MCF 10A (cell line): ENCODE results near the gene SHANK3. TPM values are rescaled to one million over a fixed set of nuclear protein-coding genes. Genes with fewer than 3 reads are reported as not detected.

Source experiments
- BruUV-seq: library from RNA; stranded (reverse); fragments of 400-500 nt; replicated peaks from 2 replicates; lab custom pipeline; 2021; lab: Mats Ljungman, UMichigan
- CTCF ChIA-PET: fragments of 300-600 bp; sonication (Branson Sonifier 250); formaldehyde crosslinking; extraction: SDS; loops from one replicate; lab custom pipeline; 2021; ENCODE audit warnings: antibody characterized with exemption, inconsistent platforms; lab: Yijun Ruan, JAX
- POLR2A ChIA-PET: fragments of 300-600, 350-650 bp; sonication (Branson Sonifier 250); formaldehyde crosslinking; extraction: SDS; loops from one replicate; lab custom pipeline; 2020; ENCODE audit warnings: antibody characterized with exemption, inconsistent platforms; lab: Yijun Ruan, JAX
- DNase-seq: peaks from one replicate; pipeline ENCODE4 v3.0.0-alpha.2; 2018; ENCODE audit not compliant: unreplicated experiment
- H3K27ac Mint-ChIP-seq: one replicate; pipeline ENCODE4 v1.8.0; 2022; ENCODE audit warnings: mild to moderate bottlenecking, low read depth, mixed read lengths; ENCODE audit not compliant: unreplicated experiment
- H3K27me3 Mint-ChIP-seq: one replicate; pipeline ENCODE4 v1.8.0; 2022; ENCODE audit warnings: mixed read lengths; ENCODE audit not compliant: insufficient read depth, unreplicated experiment
- H3K36me3 Mint-ChIP-seq: one replicate; pipeline ENCODE4 v1.8.0; 2022; ENCODE audit warnings: mild to moderate bottlenecking, moderate library complexity, mixed read lengths; ENCODE audit not compliant: insufficient read depth, unreplicated experiment
- H3K4me1 Mint-ChIP-seq: one replicate; pipeline ENCODE4 v1.8.0; 2022; ENCODE audit warnings: mixed read lengths; ENCODE audit not compliant: insufficient read depth, unreplicated experiment
- H3K4me3 Mint-ChIP-seq: one replicate; pipeline ENCODE4 v1.8.0; 2022; ENCODE audit warnings: mild to moderate bottlenecking, moderate library complexity, mixed read lengths; ENCODE audit not compliant: unreplicated experiment
- H3K9me3 Mint-ChIP-seq: one replicate; pipeline ENCODE4 v1.8.0; 2022; ENCODE audit warnings: mixed read lengths; ENCODE audit not compliant: unreplicated experiment
- intact Hi-C: fragments of 100-400 bp; cut with micrococcal nuclease; formaldehyde crosslinking; loops from 2 replicates; pipeline ENCODE4 v1.14.1; 2022
- total RNA-seq: library from RNA; stranded (reverse); gene quantifications from 2 replicates; pipeline ENCODE4 v1.2.3, GENCODE V29; 2022
- TF ChIP-seq, protein P1 (sequence below): fragments of 200-600 bp; IDR thresholded peaks from one replicate; pipeline ENCODE4 v1.8.0; 2022; ENCODE audit warnings: antibody characterized with exemption, mild to moderate bottlenecking; ENCODE audit not compliant: unreplicated experiment

Gene SHANK3
- total RNA-seq, 1 experiment from 2014 or later: 1.2 TPM

DNA sequence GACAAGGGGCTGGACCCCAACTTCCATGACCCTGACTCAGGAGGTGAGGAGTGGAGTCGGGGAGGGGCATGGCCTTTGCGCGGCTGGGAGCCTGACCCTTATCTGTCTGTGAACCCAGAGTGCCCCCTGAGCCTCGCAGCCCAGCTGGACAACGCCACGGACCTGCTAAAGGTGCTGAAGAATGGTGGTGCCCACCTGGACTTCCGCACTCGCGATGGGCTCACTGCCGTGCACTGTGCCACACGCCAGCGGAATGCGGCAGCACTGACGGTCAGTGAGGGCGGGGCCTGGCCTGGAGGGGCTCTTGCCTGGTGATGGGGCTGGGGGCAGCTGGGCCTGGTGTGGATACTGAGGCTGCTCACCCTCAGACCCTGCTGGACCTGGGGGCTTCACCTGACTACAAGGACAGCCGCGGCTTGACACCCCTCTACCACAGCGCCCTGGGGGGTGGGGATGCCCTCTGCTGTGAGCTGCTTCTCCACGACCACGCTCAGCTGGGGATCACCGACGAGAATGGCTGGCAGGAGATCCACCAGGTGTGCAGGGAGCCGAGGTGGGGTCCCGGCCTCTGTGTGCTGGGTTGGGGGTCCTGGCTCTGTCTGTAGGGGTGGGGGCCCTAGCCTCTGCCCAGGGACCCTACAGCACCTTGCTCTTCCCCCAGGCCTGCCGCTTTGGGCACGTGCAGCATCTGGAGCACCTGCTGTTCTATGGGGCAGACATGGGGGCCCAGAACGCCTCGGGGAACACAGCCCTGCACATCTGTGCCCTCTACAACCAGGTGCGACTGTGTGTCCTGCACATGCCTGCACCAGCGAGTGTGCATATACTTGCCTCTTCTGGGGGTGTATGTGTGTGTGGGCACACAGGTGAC is 6.3 kb downstream of the SHANK3 start:
- H3K9me3 Mint-ChIP-seq: no peaks in the 10 kb centered on the region
- H3K27me3 Mint-ChIP-seq: peaks cover 17% of the 10 kb centered on the region
- no peak overlapping the region for H3K4me3 Mint-ChIP-seq
- TF ChIP-seq, protein P1, sequence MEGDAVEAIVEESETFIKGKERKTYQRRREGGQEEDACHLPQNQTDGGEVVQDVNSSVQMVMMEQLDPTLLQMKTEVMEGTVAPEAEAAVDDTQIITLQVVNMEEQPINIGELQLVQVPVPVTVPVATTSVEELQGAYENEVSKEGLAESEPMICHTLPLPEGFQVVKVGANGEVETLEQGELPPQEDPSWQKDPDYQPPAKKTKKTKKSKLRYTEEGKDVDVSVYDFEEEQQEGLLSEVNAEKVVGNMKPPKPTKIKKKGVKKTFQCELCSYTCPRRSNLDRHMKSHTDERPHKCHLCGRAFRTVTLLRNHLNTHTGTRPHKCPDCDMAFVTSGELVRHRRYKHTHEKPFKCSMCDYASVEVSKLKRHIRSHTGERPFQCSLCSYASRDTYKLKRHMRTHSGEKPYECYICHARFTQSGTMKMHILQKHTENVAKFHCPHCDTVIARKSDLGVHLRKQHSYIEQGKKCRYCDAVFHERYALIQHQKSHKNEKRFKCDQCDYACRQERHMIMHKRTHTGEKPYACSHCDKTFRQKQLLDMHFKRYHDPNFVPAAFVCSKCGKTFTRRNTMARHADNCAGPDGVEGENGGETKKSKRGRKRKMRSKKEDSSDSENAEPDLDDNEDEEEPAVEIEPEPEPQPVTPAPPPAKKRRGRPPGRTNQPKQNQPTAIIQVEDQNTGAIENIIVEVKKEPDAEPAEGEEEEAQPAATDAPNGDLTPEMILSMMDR: no peak
- intact Hi-C loops: no loop called here
- ChIA-PET CTCF (no interaction called here), POLR2A (no interaction called here)
- no TSS peak for BruUV-seq
- H3K27ac Mint-ChIP-seq: no peak overlapping the region
- peaks cover 8% of the 10 kb centered on the region for H3K4me1 Mint-ChIP-seq
- H3K36me3 Mint-ChIP-seq: no peaks in the 10 kb centered on the region
- no peak for DNase-seq

DNA sequence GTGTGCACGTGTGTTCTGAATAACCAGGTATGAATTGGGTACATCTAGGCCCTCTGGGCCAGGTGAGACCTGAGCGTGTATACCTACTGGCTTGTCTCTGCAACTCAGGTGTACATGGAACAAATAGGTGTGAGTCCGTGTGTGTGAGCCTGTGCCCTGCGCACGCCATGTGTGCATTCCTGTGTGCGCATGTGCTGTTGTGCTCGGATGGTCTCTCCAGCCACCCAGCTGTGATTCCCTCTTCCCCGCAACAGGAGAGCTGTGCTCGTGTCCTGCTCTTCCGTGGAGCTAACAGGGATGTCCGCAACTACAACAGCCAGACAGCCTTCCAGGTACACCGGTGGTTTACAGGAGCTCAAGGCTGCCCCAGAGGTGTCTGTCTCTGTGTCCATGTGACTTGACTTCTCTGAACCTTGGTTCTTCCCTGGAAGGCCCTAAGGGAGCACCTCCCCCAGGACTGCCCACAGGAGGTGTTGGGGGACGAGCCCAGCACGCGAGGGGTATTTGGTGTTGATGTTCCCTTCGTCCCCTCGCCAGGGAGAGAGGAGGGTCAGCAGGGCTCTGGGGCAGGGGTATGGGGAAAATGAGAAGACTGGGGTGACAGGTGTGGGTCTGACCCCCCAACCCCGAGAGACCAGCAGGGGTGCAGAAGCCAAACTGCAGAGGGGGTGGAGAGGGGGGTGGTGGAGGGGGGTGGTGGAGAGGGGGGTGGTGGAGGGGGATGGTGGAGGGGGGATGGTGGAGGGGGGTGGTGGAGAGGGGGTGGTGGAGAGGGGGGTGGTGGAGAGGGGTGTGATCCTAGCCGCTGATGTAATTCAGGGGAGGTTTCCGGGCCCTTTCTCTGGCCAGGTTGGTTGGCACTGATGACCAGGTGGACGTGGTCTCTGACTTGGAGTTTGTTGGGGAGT is 10.7 kb downstream of the SHANK3 start:
- TF ChIP-seq, protein P1: no peak
- no peak for DNase-seq
- H3K27me3 Mint-ChIP-seq: peaks cover 15% of the 10 kb centered on the region
- no TSS peak for BruUV-seq
- POLR2A ChIA-PET: no interaction called here
- H3K27ac Mint-ChIP-seq: no peak overlapping the region
- H3K36me3 Mint-ChIP-seq: no peaks in the 10 kb centered on the region
- CTCF ChIA-PET: no interaction called here
- H3K4me3 Mint-ChIP-seq: no peak overlapping the region
- H3K9me3 Mint-ChIP-seq: no peaks in the 10 kb centered on the region
- intact Hi-C loops: no loop called here
- peaks cover 5% of the 10 kb centered on the region for H3K4me1 Mint-ChIP-seq

DNA sequence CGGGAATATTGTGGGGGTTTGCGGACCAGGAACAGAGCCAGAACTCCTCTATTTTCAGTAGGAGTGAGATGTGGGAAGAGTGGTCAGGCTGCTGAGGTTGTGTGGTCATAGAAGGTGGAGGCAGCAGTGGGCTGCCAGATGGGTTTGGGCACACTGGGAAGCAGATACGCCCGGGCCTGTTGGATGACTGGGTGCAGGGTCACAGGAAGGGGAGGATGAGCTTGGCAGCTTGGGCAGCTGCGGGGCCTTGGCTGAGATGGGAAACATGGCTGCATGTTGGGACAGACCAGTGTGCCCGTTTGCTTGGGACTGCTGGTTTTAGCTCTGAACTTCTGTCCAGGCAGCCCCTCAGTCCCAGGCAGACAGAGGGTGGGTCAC is 11.4 kb downstream of the SHANK3 start:
- ChIA-PET CTCF (interaction anchor here (1.1 kb wide), 1 partner anchor 39 kb away, joined by 3 read pairs; no protein-coding TSS in a partner anchor), POLR2A (no interaction called here)
- no TSS peak for BruUV-seq
- DNase-seq: no peak
- Mint-ChIP-seq H3K27me3 (peaks cover 15% of the 10 kb centered on the region), H3K9me3 (no peaks in the 10 kb centered on the region), H3K4me3 (no peak overlapping the region), H3K27ac (no peak overlapping the region), H3K4me1 (peaks cover 5% of the 10 kb centered on the region), H3K36me3 (no peaks in the 10 kb centered on the region)
- intact Hi-C loops: no loop called here
- TF ChIP-seq, protein P1: no peak

DNA sequence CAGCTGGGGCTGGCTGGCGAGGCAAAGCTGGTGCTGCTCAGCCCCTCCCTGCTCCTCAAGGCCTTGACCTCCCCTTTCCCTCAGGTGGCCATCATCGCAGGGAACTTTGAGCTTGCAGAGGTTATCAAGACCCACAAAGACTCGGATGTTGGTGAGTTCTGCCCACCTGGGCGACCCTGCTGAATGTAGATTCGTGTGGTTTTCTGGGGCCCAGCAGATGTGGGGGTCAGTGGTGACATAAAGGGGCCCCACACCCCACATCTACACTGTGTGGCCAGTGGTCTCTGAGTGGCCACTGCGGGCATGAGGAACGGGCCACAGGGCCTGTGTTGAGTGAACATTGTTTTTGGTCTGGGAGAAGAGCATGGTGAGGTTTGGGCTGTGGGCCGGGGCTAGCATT is 11.9 kb downstream of the SHANK3 start:
- H3K4me3 Mint-ChIP-seq: no peak overlapping the region
- no peaks in the 10 kb centered on the region for H3K36me3 Mint-ChIP-seq
- intact Hi-C loops: no loop called here
- H3K27ac Mint-ChIP-seq: no peak overlapping the region
- H3K9me3 Mint-ChIP-seq: no peaks in the 10 kb centered on the region
- H3K4me1 Mint-ChIP-seq: peaks cover 5% of the 10 kb centered on the region
- BruUV-seq: no TSS peak
- CTCF ChIA-PET: interaction anchor here (1.1 kb wide), 1 partner anchor 39 kb away, joined by 3 read pairs; no protein-coding TSS in a partner anchor
- H3K27me3 Mint-ChIP-seq: peaks cover 15% of the 10 kb centered on the region
- POLR2A ChIA-PET: interaction anchor here (1.2 kb wide), 1 partner anchor 14 kb away, joined by 5 read pairs; no protein-coding TSS in a partner anchor
- DNase-seq: no peak
- TF ChIP-seq, protein P1: no peak
